SU-DHL-6 (cell line): ENCODE measurements around the gene PGLYRP4.

Experiments
- H2AFZ ChIP-seq: fragments of 200-600 bp; sonication (generic); 2 replicates; pipeline ENCODE4 v1.6.1; 2014; ENCODE audit warnings: low read depth, mild to moderate bottlenecking, moderate library complexity, mixed read lengths, antibody characterized with exemption, low read length; ENCODE audit not compliant: severe bottlenecking
- H3F3A ChIP-seq: fragments of 200-600 bp; shearing (Covaris generic); 2 replicates; pipeline ENCODE4 v1.6.0; 2016; ENCODE audit warnings: antibody characterized with exemption, mild to moderate bottlenecking; ENCODE audit not compliant: insufficient read depth
- H3K27ac ChIP-seq: fragments of 200-600 bp; sonication (generic); 2 replicates; pipeline ENCODE4 v1.5.1; 2016; ENCODE audit warnings: low read depth, mild to moderate bottlenecking, low read length, moderate library complexity, mixed read lengths
- H3K27me3 ChIP-seq: fragments of 200-600 bp; sonication (generic), shearing (Covaris generic); 2 replicates; pipeline ENCODE4 v1.6.0; 2014; ENCODE audit warnings: mild to moderate bottlenecking, low read length
- H3K36me3 ChIP-seq: fragments of 200-600 bp; sonication (generic); 2 replicates; pipeline ENCODE4 v1.6.1; 2014; ENCODE audit warnings: mild to moderate bottlenecking, low read length, mixed read lengths
- H3K4me2 ChIP-seq: fragments of 300-600, 200-600 bp; shearing (Covaris generic), sonication (generic); 2 replicates; pipeline ENCODE4 v1.6.0; 2014; ENCODE audit warnings: low read length, low read depth, mild to moderate bottlenecking; ENCODE audit not compliant: poor library complexity, severe bottlenecking
- H3K4me3 ChIP-seq: fragments of 200-600 bp; sonication (generic); 2 replicates; pipeline ENCODE4 v1.5.1; 2014; ENCODE audit warnings: antibody characterized with exemption, low read length, mild to moderate bottlenecking, mixed read lengths; ENCODE audit not compliant: insufficient read depth, poor library complexity, severe bottlenecking
- H3K79me2 ChIP-seq: fragments of 200-600 bp; sonication (generic); 2 replicates; pipeline ENCODE4 v1.6.1; 2014; ENCODE audit warnings: mild to moderate bottlenecking, low read length, moderate library complexity; ENCODE audit not compliant: insufficient read depth
- H3K9ac ChIP-seq: fragments of 200-600 bp; sonication (generic); 2 replicates; pipeline ENCODE4 v1.7.0; 2014; ENCODE audit warnings: mild to moderate bottlenecking, low read length
- H3K9me2 ChIP-seq: fragments of 200-600 bp; sonication (generic); replicated peaks from 2 replicates; pipeline ENCODE4 v1.6.1; 2014; ENCODE audit warnings: low read length; ENCODE audit not compliant: insufficient read depth
- H3K9me3 ChIP-seq: fragments of 200-600 bp; sonication (generic); 2 replicates; pipeline ENCODE4 v1.6.1; 2014; ENCODE audit warnings: low read length, mixed read lengths; ENCODE audit not compliant: insufficient read depth
- H4K20me1 ChIP-seq: fragments of 200-600 bp; sonication (generic); 2 replicates; pipeline ENCODE4 v1.6.1; 2014; ENCODE audit warnings: low read depth, mild to moderate bottlenecking, antibody characterized with exemption, low read length, moderate library complexity, mixed read lengths
- CTCF ChIP-seq: fragments of 200-600 bp; sonication (generic); IDR thresholded peaks from one replicate; pipeline ENCODE4 v1.5.1; 2017; ENCODE audit warnings: antibody characterized with exemption, mild to moderate bottlenecking, low read length, moderate library complexity; ENCODE audit not compliant: insufficient read depth, poor library complexity, severe bottlenecking
- EZH2phosphoT487 ChIP-seq: fragments of 200-600 bp; sonication (generic), shearing (Covaris generic); conservative IDR thresholded peaks from 2 replicates; pipeline ENCODE4 v1.6.1; 2018; ENCODE audit warnings: mild to moderate bottlenecking, antibody characterized with exemption, low read length, moderate library complexity, mixed read lengths

Gene PGLYRP4

GRCh38 chr1:153360190-153360589 lies 11.5 kb upstream of the PGLYRP4 start:
- Histone ChIP-seq H3K4me2 (no peak overlapping the region), H3K27me3 (no peaks in the 10 kb centered on the region), H3K9ac (no peak overlapping the region), H4K20me1 (no peaks in the 10 kb centered on the region), H3K27ac (no peak overlapping the region), H3K4me3 (no peak overlapping the region), H2AFZ (no peak overlapping the region), H3K36me3 (no peaks in the 10 kb centered on the region), H3F3A (no peaks in the 10 kb centered on the region), H3K9me3 (no peaks in the 10 kb centered on the region), H3K9me2 (no peaks in the 10 kb centered on the region), H3K79me2 (no peaks in the 10 kb centered on the region)
- TF ChIP-seq EZH2phosphoT487 (no peak), CTCF (no peak)

- Histone ChIP-seq H3K27me3 (no peaks in the 10 kb centered on the region), H3K9me3 (no peaks in the 10 kb centered on the region), H3F3A (no peaks in the 10 kb centered on the region), H3K4me2 (no peak overlapping the region), H3K4me3 (no peak overlapping the region), H3K27ac (no peak overlapping the region), H2AFZ (no peak overlapping the region), H3K79me2 (no peaks in the 10 kb centered on the region), H4K20me1 (no peaks in the 10 kb centered on the region), H3K9me2 (no peaks in the 10 kb centered on the region), H3K36me3 (no peaks in the 10 kb centered on the region), H3K9ac (no peak overlapping the region)
- no peak for TF ChIP-seq EZH2phosphoT487
- no peak for TF ChIP-seq CTCF
Measured at GRCh38 chr1:153359241-153359640, 10.6 kb upstream of the PGLYRP4 start.

- no peak overlapping the region for H3K9ac ChIP-seq
- no peaks in the 10 kb centered on the region for H3K79me2 ChIP-seq
- no peak for TF ChIP-seq EZH2phosphoT487
- TF ChIP-seq CTCF: no peak
- no peaks in the 10 kb centered on the region for H3K9me3 ChIP-seq
- no peaks in the 10 kb centered on the region for H4K20me1 ChIP-seq
- H2AFZ ChIP-seq: no peak overlapping the region
- H3F3A ChIP-seq: no peaks in the 10 kb centered on the region
- H3K4me2 ChIP-seq: no peak overlapping the region
- no peaks in the 10 kb centered on the region for H3K27me3 ChIP-seq
- no peak overlapping the region for H3K27ac ChIP-seq
- H3K36me3 ChIP-seq: no peaks in the 10 kb centered on the region
- no peaks in the 10 kb centered on the region for H3K9me2 ChIP-seq
- no peak overlapping the region for H3K4me3 ChIP-seq
Measured at GRCh38 chr1:153358691-153358975, 10.0 kb upstream of the PGLYRP4 start.
